Measurements from ENCODE around the gene RNU7-1.
A peak's percentile ranks its signal among the peaks of the same experiment; 100 is the strongest.

Gene RNU7-1

DNA sequence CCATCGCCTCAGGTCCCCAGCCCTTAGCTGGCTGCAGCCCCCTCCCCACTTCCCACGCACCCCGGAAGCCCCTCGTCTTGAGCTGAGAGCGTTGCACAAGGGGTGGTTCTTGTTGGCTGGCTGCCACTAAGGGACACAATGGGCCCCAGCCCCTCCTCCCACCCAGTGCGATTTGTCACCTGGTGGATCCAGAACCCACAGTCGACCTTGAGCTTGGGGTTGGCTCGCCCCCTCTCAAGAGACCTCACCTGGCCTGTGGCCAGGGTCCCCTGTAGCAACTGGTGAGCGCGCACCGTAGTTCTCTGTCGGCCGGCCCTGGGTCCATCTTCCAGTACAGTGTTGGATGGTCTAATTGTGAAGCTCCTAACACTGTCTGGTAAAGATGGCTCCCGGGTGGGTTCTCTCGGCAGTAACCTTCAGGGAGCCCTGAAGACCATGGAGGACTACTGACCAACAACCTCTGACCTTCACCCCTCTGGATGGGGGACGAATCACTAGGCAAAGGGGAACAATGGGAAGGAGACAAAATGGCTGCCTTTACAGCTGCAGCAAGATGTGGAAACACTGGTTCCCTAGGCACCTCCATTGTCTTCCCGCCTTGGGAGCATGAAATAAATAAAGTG, 20.3 kb downstream of the RNU7-1 start:
- H3K4me3 ChIP-seq (ENCODE audit: low read depth, low read length), result no peak overlapping the region

DNA sequence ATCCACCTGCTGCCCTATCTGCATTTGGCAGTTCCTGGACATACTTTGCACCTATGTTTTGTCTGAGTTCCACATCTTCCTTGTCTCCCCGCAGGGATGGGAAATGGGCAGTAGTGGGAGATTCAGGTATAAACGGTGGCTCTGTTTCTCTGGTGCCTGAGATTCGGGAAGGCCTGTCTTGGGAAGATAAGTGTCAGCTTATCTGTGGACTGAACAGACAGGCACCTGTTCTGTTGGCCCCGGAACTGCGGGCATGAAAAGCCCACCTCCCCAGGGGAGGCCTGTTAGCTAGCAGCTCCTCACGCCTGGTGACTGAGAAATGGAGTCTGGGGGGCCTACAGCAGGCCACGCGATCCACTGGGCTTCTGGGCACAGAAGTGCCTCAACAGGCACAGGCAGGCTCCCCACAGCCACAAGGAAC, 21.0 kb downstream of the RNU7-1 start:
- TF ChIP-seq, protein P1, sequence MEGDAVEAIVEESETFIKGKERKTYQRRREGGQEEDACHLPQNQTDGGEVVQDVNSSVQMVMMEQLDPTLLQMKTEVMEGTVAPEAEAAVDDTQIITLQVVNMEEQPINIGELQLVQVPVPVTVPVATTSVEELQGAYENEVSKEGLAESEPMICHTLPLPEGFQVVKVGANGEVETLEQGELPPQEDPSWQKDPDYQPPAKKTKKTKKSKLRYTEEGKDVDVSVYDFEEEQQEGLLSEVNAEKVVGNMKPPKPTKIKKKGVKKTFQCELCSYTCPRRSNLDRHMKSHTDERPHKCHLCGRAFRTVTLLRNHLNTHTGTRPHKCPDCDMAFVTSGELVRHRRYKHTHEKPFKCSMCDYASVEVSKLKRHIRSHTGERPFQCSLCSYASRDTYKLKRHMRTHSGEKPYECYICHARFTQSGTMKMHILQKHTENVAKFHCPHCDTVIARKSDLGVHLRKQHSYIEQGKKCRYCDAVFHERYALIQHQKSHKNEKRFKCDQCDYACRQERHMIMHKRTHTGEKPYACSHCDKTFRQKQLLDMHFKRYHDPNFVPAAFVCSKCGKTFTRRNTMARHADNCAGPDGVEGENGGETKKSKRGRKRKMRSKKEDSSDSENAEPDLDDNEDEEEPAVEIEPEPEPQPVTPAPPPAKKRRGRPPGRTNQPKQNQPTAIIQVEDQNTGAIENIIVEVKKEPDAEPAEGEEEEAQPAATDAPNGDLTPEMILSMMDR (IDR thresholded peaks at IDR 0.05; ENCODE audit: borderline replicate concordance, insufficient read depth, low read depth, low read length), result no peak
- no peak overlapping the region for H3K4me3 ChIP-seq (ENCODE audit: low read depth, low read length)

More for the DNA sequence above, 20.3 kb downstream of the RNU7-1 start:
- TF ChIP-seq, protein P1 (IDR thresholded peaks at IDR 0.05; ENCODE audit: borderline replicate concordance, insufficient read depth, low read depth, low read length), result no peak

DNA sequence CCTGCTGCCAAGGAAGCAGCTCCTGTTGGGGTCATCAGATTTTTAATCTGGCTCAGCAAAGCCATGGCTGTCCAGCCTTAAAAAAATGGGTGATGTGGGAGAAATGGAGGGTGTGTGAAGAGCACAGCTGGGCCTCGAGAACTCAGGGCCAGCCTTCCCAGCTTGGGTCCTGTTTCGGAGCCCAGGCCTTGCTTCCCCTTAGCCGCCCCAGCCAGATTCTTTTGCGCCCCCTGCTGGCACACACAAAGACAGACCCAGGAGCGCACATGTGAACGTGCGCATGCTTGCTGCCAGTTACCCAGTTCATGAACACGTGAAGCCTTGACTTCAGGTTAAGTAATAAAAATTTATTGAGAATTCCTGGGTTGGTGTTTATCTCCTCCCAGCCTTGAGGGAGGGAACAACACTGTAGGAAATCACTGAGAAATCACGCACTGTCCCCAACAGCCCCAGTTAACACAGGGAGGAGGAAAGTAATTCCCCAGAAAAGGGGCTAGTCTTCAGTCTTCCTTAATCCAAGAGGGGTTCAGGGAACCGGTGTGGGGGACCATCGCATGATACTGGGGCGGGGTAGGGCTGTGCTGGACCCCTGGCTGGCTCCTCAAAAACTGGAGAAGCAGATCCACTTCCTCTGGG, 21.5 kb downstream of the RNU7-1 start:
- H3K4me3 ChIP-seq (ENCODE audit: low read depth, low read length), result no peak overlapping the region
- TF ChIP-seq, protein P1 (IDR thresholded peaks at IDR 0.05; ENCODE audit: borderline replicate concordance, insufficient read depth, low read depth, low read length), result peak; percentile 91

DNA sequence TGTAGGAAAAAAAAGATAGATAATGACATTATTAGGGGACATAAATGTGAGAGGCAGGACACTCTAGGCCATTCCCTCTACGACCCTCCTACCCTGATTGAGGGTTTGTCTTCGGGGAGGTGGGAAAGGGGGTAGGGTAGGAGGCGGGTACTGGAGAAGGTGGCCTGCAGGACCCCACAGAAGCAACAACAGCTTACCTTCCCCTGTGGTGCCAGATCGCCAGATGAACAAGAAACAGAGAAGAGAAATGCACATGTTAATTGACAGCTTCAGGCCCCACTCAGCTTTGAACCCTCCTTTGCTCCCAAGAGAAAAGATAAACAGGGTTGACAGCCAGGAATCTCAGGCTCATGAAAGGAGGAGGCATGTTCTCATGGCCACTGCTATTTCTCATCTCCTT, 22.1 kb downstream of the RNU7-1 start:
- H3K4me3 ChIP-seq (ENCODE audit: low read depth, low read length), result no peak overlapping the region

DNA sequence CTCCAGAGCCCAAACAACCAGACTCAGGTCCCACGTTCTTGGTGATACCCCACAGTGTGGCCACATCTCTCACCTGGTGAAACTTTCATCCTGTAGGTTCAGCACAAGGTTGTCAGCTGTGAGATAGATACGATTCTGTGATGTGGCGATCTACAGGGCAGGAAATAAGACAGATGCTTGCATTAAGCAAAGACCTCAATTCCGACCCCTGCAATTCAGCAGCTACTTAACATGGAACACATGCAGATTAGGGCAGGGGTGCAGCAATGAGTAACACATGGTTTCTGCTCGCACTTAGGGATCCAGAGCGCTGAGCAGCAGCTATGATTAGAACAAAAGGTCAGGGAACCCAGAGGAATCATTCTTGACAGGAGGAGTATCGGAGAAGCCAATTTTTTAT, 22.7 kb downstream of the RNU7-1 start:
- TF ChIP-seq, protein P1 (IDR thresholded peaks at IDR 0.05; ENCODE audit: borderline replicate concordance, insufficient read depth, low read depth, low read length), result no peak
- H3K4me3 ChIP-seq (ENCODE audit: low read depth, low read length), result no peak overlapping the region

More for the DNA sequence above, 22.1 kb downstream of the RNU7-1 start:
- TF ChIP-seq, protein P1 (IDR thresholded peaks at IDR 0.05; ENCODE audit: borderline replicate concordance, insufficient read depth, low read depth, low read length), result no peak

DNA sequence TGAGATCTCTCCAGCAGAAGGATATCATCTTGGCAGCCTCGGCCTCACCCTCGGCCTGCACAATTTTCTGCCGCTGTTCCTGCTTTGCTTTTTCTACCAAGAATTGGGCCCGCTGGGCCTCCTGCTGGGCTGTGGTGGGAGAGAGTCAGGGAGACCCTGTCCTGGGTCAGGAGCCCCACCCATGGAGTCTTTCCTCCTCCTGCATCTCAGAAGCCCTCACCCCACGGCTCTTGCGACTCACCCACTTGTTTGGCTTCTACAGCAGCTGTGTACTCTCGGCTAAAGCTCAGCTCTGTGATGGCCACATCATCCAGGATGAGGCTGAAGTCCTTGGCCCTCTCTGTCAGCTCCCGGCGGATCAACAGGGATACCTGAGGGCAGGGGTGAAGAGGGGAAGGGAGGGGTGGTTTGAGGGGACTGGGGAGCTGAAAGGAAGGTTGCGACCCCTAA, 24.1 kb downstream of the RNU7-1 start:
- TF ChIP-seq, protein P1 (IDR thresholded peaks at IDR 0.05; ENCODE audit: borderline replicate concordance, insufficient read depth, low read depth, low read length), result no peak
- no peak overlapping the region for H3K4me3 ChIP-seq (ENCODE audit: low read depth, low read length)

DNA sequence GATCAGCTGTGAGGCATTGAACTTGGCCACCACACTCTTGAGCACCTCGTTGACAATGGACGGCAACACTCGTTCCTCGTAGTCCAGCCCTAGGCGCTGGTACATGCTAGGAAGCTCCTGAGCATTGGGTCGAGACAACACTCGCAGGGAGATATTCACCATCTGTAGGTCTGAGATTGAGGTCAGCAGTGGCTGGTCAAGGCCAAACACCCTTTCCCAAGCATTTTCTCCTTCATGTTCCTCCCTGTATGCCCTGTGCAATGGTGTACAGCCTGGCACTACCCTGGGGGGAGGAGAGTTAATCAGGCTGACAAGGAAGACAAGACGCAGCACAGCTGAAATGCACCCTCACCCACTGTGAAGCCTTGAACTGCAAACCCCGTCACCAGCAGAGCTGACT, 24.8 kb downstream of the RNU7-1 start:
- TF ChIP-seq, protein P1 (IDR thresholded peaks at IDR 0.05; ENCODE audit: borderline replicate concordance, insufficient read depth, low read depth, low read length), result no peak
- H3K4me3 ChIP-seq (ENCODE audit: low read depth, low read length), result no peak overlapping the region

Data from GM12875 (cell line).